Measurements from ENCODE around the gene CCDC181.

The CCDC181 gene

GRCh38 chr1:169427081-169427641 is at the start of gene CCDC181:
Gene CCDC181, minus strand, starts transcription at chr1:169427474. Its CDS starts 2,547 bp downstream, at chr1:169424927.
- no peak for DNase-seq (ENCODE audit: low spot score in 2 of 2)
- ATAC-seq (replicated peaks; ENCODE audit: extremely low read depth, poor library complexity, severe bottlenecking) = peak; percentile 49
- Mint-ChIP-seq H3K36me3 (ENCODE audit: insufficient read depth) (peaks cover 5% of the 10 kb centered on the region), H3K9me3 (no peaks in the 10 kb centered on the region), H3K4me3 (peak within 1 kb of the TSS; percentile 73), H3K27ac (ENCODE audit: low read depth) (peak within 1 kb of the TSS; percentile 44), H3K27me3 (peaks cover 98% of the 10 kb centered on the region), H3K4me1 (peaks cover 8% of the 10 kb centered on the region)

- DNase-seq (ENCODE audit: low spot score in 2 of 2) = no peak
- Mint-ChIP-seq H3K27ac (ENCODE audit: low read depth) (no peak overlapping the region), H3K4me3 (no peak overlapping the region), H3K9me3 (no peaks in the 10 kb centered on the region), H3K4me1 (peaks cover 3% of the 10 kb centered on the region), H3K27me3 (no peaks in the 10 kb centered on the region), H3K36me3 (ENCODE audit: insufficient read depth) (peaks cover 1% of the 10 kb centered on the region)
- no peak for ATAC-seq (replicated peaks; ENCODE audit: extremely low read depth, poor library complexity, severe bottlenecking)
These were observed 48.6 kb upstream of the CCDC181 start for GRCh38 chr1:169475806-169476387.

DNA sequence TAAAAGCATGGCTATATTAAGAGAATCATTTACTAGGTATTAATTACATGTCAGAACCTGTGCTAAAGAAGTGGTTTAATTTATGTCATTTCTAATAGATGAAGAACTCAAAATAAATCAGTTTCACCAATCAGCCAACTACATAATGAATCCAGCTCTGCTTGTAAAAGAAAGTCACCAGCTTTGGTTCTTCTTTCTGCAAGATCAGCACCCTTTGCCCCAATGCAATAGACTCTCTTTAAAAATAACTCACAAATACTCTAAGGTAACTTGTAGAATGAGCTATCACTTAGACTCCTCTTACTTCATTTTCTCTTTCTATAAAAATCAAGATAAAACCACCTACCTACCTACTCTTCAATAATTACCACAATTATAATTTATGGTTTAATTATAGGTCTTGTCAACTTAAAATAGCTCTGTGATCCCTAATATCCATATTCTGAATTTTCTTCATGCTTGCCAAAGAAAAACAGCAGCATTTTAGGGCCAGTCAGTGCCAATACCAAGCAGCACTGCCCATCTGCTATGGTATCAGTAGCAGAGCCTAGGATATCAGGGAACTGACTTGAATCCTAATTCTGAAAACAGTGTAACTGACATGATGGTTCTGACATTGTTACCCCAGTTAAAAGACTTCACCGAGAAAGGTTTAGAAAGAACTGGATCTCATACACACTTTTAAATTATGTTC is 47.2 kb upstream of the CCDC181 start:
- no peaks in the 10 kb centered on the region for H3K27me3 Mint-ChIP-seq
- H3K4me1 Mint-ChIP-seq = no peaks in the 10 kb centered on the region
- H3K36me3 Mint-ChIP-seq (ENCODE audit: insufficient read depth) = peaks cover 1% of the 10 kb centered on the region
- H3K27ac Mint-ChIP-seq (ENCODE audit: low read depth) = no peak overlapping the region
- DNase-seq (ENCODE audit: low spot score in 2 of 2) = no peak
- no peaks in the 10 kb centered on the region for H3K9me3 Mint-ChIP-seq
- H3K4me3 Mint-ChIP-seq = no peak overlapping the region
- ATAC-seq (replicated peaks; ENCODE audit: extremely low read depth, poor library complexity, severe bottlenecking) = no peak

DNA sequence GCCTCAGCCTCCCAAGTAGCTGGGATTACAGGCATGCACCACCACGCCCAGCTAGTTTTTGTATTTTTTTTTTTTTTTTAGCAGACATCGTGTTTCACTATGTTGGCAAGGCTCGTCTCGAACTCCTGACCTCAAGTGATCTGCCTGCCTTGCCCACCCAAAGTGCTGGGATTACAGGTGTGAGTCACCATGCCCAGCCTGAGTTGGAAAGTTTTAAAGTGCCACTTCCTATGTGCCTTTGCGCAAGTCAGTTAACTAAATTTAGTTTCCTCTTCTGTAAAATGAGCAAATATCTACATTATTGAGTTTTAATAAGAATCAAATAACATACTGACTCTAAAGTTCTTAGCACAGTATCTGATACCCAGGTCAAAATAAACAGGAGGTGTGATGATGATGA is 46.1 kb upstream of the CCDC181 start:
- H3K9me3 Mint-ChIP-seq = no peaks in the 10 kb centered on the region
- ATAC-seq (replicated peaks; ENCODE audit: extremely low read depth, poor library complexity, severe bottlenecking) (no peak), DNase-seq (ENCODE audit: low spot score in 2 of 2) (no peak)
- H3K27me3 Mint-ChIP-seq = no peaks in the 10 kb centered on the region
- H3K4me1 Mint-ChIP-seq = no peaks in the 10 kb centered on the region
- no peak overlapping the region for H3K27ac Mint-ChIP-seq (ENCODE audit: low read depth)
- no peak overlapping the region for H3K4me3 Mint-ChIP-seq
- H3K36me3 Mint-ChIP-seq (ENCODE audit: insufficient read depth) = no peaks in the 10 kb centered on the region

DNA sequence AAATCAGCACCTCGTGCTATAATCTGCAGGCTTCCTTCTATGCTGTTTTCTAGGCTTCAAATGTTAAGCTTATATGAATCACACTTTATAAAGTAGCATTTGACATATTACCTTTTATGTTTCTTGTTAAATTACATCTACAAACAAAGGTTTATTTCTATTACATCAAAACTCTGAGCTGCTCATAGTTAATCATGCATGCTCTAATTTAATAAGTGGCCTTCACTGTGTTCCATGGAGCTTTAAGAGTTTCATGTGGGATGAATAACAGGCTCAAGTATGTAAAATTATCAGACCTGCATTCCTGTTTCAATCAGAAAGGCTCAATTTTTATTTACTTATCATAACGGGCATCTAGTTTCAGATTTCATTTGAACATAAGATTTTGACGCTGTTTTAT is 45.5 kb upstream of the CCDC181 start:
- DNase-seq (ENCODE audit: low spot score in 2 of 2) (no peak), ATAC-seq (replicated peaks; ENCODE audit: extremely low read depth, poor library complexity, severe bottlenecking) (no peak)
- Mint-ChIP-seq H3K9me3 (no peaks in the 10 kb centered on the region), H3K27me3 (no peaks in the 10 kb centered on the region), H3K36me3 (ENCODE audit: insufficient read depth) (no peaks in the 10 kb centered on the region), H3K4me1 (no peaks in the 10 kb centered on the region), H3K27ac (ENCODE audit: low read depth) (no peak overlapping the region), H3K4me3 (no peak overlapping the region)

- DNase-seq (ENCODE audit: low spot score in 2 of 2) (no peak), ATAC-seq (replicated peaks; ENCODE audit: extremely low read depth, poor library complexity, severe bottlenecking) (no peak)
- H3K36me3 Mint-ChIP-seq (ENCODE audit: insufficient read depth) = peaks cover 2% of the 10 kb centered on the region
- no peak overlapping the region for H3K4me3 Mint-ChIP-seq
- no peaks in the 10 kb centered on the region for H3K4me1 Mint-ChIP-seq
- no peaks in the 10 kb centered on the region for H3K9me3 Mint-ChIP-seq
- H3K27me3 Mint-ChIP-seq = no peaks in the 10 kb centered on the region
- no peak overlapping the region for H3K27ac Mint-ChIP-seq (ENCODE audit: low read depth)
These were observed 41.7 kb upstream of the CCDC181 start for GRCh38 chr1:169468982-169469381.

DNA sequence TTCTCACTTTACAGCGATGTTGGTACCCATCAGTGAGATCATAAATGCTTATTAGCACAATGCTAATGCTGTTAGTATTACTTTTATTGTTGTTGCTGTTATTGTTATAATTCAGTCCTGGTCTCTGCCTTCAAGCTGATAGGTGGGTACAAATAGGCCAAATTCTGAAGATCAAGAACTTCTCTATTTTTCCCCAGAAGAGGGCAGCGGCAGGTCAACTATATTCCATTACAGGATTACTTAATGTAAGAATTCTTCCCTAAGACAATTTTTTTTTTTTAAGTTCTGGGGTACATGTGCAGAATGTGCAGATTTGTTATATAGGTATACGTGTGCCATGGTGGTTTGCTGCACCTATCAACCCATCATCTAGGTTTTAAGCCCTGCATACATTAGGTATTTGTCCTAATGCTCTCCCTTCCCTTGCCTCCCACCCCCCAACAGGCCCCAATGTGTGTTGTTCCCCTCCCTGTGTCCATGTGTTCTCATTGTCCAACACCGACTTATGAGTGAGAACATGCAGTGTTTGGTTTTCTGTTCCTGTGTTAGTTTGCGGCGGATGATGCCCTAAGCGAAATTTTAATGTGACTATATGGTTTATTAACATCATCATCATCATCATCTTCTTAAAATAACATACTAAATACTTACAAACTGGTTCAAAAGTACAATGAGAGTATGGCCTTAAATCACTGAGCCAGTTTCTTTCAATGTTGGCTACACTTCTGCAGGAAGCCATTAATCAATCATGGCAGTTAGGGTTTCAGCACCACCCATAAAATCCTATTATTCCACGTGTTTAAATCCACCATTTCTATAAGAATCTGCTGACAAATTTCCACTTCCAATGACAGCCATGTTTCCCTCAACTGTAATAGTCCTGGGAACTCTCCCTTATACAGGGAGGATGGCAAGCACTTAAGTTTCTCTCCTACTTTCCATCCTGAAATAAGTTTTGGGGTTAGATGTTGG is 39.3 kb upstream of the CCDC181 start:
- DNase-seq (ENCODE audit: low spot score in 2 of 2) (no peak), ATAC-seq (replicated peaks; ENCODE audit: extremely low read depth, poor library complexity, severe bottlenecking) (no peak)
- Mint-ChIP-seq H3K36me3 (ENCODE audit: insufficient read depth) (peaks cover 2% of the 10 kb centered on the region), H3K9me3 (no peaks in the 10 kb centered on the region), H3K4me3 (no peak overlapping the region), H3K27ac (ENCODE audit: low read depth) (no peak overlapping the region), H3K27me3 (no peaks in the 10 kb centered on the region), H3K4me1 (no peaks in the 10 kb centered on the region)

GRCh38 chr1:169465281-169465680 is 38.0 kb upstream of the CCDC181 start:
- no peak for ATAC-seq (replicated peaks; ENCODE audit: extremely low read depth, poor library complexity, severe bottlenecking)
- peaks cover 2% of the 10 kb centered on the region for H3K36me3 Mint-ChIP-seq (ENCODE audit: insufficient read depth)
- no peaks in the 10 kb centered on the region for H3K27me3 Mint-ChIP-seq
- no peak overlapping the region for H3K4me3 Mint-ChIP-seq
- H3K9me3 Mint-ChIP-seq = no peaks in the 10 kb centered on the region
- no peak overlapping the region for H3K27ac Mint-ChIP-seq (ENCODE audit: low read depth)
- peaks cover under 1% of the 10 kb centered on the region for H3K4me1 Mint-ChIP-seq
- DNase-seq (ENCODE audit: low spot score in 2 of 2) = no peak

DNA sequence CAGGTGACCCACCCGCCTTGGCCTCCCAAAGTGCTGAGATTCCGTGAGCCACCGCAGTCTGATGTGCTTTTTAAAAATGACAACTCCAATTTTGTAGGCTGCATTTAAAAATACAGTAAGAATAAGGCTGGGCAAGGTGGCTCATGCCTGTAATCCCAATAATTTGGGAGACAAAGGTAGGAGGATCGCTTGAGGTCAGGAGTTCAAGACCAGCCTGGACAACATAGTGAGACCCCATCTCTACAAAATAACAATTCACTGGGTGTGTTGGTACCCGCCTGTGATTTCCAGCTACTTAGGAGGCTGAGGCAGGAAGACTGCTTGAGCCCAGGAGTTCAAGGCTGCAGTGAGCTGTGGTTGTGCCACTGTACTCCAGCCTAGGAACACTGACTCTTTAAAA is 35.1 kb upstream of the CCDC181 start:
- no peak for ATAC-seq (replicated peaks; ENCODE audit: extremely low read depth, poor library complexity, severe bottlenecking)
- H3K9me3 Mint-ChIP-seq = peaks cover 1% of the 10 kb centered on the region
- peaks cover 2% of the 10 kb centered on the region for H3K36me3 Mint-ChIP-seq (ENCODE audit: insufficient read depth)
- peaks cover 4% of the 10 kb centered on the region for H3K4me1 Mint-ChIP-seq
- no peak overlapping the region for H3K27ac Mint-ChIP-seq (ENCODE audit: low read depth)
- DNase-seq (ENCODE audit: low spot score in 2 of 2) = no peak
- no peak overlapping the region for H3K4me3 Mint-ChIP-seq
- H3K27me3 Mint-ChIP-seq = peaks cover 1% of the 10 kb centered on the region

DNA sequence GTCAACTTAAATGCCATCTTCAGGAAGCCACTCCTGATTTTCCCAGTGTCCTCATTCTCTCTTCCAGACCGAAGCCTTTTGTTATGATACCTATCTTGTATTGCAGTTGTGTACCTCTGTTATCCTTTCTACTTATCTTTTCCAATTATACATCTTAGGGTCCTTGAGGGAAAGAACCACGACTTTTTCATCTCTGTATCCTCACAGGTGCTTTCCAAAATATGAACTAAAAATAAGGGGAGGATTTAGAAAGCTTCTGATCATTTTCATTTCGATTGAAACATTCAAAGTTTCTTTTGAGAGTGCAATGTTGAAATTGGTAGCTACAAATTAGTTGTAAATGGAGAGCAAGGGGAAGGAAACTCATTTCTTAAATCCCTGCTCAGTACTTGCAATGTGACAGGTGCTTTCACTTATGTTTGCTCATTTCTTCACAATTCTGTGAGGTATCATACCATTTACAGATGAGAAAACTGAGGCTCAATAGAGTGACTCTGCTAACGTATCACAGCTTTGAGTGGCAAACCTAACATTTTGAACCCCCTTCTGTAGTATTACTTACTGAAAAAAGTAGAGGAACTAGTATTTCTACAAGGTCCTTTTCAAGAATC is 34.2 kb upstream of the CCDC181 start:
- Mint-ChIP-seq H3K4me1 (peaks cover 4% of the 10 kb centered on the region), H3K4me3 (no peak overlapping the region), H3K27me3 (peaks cover 8% of the 10 kb centered on the region), H3K36me3 (ENCODE audit: insufficient read depth) (no peaks in the 10 kb centered on the region), H3K27ac (ENCODE audit: low read depth) (no peak overlapping the region), H3K9me3 (peaks cover 8% of the 10 kb centered on the region)
- no peak for ATAC-seq (replicated peaks; ENCODE audit: extremely low read depth, poor library complexity, severe bottlenecking)
- no peak for DNase-seq (ENCODE audit: low spot score in 2 of 2)

GRCh38 chr1:169460191-169460833 is 33.0 kb upstream of the CCDC181 start:
- peaks cover 8% of the 10 kb centered on the region for H3K9me3 Mint-ChIP-seq
- peaks cover 4% of the 10 kb centered on the region for H3K4me1 Mint-ChIP-seq
- DNase-seq (ENCODE audit: low spot score in 2 of 2) (no peak), ATAC-seq (replicated peaks; ENCODE audit: extremely low read depth, poor library complexity, severe bottlenecking) (no peak)
- peak overlapping the region; percentile 42 for H3K27ac Mint-ChIP-seq (ENCODE audit: low read depth)
- H3K4me3 Mint-ChIP-seq = peak overlapping the region; percentile 30
- H3K27me3 Mint-ChIP-seq = peaks cover 8% of the 10 kb centered on the region
- H3K36me3 Mint-ChIP-seq (ENCODE audit: insufficient read depth) = no peaks in the 10 kb centered on the region

- Mint-ChIP-seq H3K27me3 (peaks cover 18% of the 10 kb centered on the region), H3K4me3 (no peak overlapping the region), H3K4me1 (peaks cover 4% of the 10 kb centered on the region), H3K27ac (ENCODE audit: low read depth) (no peak overlapping the region), H3K9me3 (peaks cover 8% of the 10 kb centered on the region), H3K36me3 (ENCODE audit: insufficient read depth) (no peaks in the 10 kb centered on the region)
- ATAC-seq (replicated peaks; ENCODE audit: extremely low read depth, poor library complexity, severe bottlenecking) = no peak
- DNase-seq (ENCODE audit: low spot score in 2 of 2) = no peak
These were observed 30.2 kb upstream of the CCDC181 start for GRCh38 chr1:169457443-169457842.

All from central memory CD8-positive, alpha-beta T cell (primary cell).